DMS114 treated with DMSO at 0.1 percent for 48 hours (cell line): ENCODE results near the gene CSHL1.

ENCODE experiments used
- DNase-seq: peaks from one replicate; lab custom pipeline; 2025; ENCODE audit not compliant: unreplicated experiment; lab: John Stamatoyannopoulos, UW

Gene CSHL1

DNA sequence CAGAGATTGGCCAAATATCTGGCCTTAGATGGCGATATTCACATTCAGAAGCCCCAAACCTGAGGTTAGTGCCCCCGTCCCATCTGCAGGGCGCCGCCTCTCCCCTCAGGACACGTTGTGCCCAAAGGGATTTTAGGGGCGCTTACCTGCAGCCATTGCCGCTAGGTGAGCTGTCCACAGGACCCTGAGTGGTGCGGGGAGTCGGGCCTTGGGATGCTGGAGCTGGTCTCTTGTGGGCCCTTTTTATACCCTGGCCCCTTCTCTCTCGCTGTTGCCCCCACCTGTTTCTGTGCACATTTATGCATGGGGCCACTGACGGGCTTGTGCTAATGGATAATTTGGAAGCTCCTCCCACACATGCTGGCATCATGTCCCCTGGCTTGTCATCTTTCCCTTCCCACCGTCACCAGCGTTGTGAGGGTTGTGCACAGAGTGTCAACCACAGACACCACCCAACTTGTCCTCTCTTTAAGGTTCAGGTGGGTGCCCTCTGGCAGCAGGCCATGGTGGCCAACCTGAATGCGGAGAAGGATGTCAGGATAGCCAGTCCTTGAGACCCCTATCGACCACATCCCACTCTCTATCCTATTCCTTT lies at the start of gene CSHL1:
TSS of gene CSHL1 (minus strand) at position 218 of the 595 bp plus-strand sequence. CDS start at position 156, 62 bp downstream.
- no peak for DNase-seq

DNA sequence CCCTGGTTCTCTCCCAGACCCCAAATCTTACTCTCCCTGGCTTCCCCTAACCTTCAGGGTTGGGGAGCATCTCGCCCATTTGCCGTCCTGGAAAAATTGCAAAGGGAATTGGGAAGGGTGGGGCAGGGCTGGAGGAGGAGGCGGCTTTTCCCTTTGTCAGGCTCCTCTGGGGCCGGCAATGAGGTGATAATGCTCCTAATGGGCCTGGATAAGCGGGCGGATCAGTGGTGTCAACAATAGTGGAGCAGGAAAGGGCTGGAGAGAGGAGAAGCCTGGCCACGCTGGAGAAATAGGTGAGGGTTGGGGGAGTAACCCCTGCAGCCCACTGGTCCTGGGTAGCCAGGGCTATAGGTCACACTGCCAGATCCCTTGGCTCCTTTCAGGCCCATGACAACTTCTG lies 49.4 kb upstream of the CSHL1 start:
- no peak for DNase-seq

DNA sequence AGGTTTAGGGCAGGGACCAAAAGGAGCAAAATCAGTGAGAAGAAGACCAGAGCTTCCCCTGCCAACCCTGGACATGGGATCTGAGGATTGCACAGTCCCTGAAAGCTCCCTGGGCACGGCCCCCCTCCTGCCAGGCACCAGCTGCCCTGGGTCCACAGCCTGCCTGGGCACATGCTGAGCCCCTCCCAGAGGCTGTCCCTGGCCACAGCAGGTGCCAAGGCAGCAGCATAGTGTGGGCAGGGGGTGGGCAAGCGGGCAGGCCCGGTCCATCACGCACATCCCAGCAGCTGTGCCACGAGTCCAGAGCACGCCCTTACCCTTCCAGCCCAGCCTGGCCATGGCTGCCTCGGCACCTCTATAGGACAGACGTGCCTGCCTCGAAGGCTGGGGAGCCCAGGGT lies 48.9 kb upstream of the CSHL1 start:
- no peak for DNase-seq

DNA sequence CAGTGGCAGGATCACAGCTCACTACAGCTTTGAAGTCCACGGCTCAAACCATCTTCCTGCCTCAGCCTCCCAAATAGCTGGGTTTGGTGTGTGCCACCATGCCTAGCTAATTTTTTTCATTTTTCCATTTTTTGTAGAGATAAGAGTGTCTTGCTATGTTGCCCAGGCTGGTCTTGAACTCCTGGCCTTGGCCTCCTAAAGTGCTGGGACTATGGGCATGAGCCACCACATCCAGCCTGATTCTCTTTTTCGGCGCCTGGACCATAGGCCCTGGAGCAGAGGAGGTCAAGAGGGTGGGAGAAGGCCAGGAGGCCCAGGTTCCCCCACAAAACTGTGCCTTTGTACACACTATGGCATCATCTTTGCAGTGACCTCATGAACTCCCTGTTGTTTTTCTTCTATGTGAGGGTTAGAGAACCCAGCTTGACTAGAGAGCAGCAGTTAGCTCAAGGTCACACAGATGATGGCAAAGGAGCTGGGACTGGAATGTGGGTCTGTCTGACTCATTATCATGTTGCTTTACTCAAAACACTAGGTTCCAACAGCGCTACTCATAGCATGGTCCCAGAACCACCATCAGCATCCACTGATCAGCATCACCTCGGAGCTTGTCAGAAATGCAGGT lies 45.4 kb upstream of the CSHL1 start:
- no peak for DNase-seq

DNA sequence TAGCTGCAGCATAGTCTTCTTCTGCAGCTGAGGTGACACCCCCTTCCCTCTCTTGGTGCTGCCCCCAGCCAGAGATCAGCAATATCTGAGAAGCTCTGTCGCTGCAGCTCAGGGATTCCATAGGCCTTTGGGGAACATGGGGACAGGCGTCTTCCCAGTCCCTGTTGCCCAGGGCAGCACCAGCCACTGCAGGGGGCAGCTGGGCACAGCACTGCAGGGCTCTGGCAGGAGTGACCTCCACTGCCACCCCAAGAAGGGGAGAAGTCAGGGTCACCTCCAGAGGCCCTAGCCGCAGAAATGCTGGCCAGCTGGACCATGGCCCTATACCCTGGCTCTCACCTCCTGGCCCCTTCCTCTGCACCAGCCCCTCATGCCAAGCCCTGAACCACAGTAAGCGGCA lies 44.7 kb upstream of the CSHL1 start:
- DNase-seq = no peak

DNA sequence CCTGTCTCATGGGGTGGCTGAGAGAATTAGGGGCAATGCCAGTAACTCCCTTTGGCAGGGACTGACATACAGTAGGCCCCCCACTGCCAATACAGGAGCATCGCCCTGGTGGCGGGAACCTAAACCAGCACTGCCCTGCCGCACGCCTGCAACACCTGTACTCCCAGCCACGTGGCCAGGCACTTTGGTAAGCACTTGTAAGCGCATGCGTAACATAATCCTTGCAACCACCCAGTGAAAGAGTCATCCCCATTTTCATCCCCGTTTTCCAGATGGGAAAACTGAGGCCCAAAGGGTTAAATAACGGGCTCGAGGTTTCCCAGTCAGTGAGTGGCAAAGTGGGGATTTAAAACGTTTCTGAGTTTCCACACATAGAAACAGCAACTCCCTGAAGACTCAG lies 44.2 kb upstream of the CSHL1 start:
- no peak for DNase-seq

DNA sequence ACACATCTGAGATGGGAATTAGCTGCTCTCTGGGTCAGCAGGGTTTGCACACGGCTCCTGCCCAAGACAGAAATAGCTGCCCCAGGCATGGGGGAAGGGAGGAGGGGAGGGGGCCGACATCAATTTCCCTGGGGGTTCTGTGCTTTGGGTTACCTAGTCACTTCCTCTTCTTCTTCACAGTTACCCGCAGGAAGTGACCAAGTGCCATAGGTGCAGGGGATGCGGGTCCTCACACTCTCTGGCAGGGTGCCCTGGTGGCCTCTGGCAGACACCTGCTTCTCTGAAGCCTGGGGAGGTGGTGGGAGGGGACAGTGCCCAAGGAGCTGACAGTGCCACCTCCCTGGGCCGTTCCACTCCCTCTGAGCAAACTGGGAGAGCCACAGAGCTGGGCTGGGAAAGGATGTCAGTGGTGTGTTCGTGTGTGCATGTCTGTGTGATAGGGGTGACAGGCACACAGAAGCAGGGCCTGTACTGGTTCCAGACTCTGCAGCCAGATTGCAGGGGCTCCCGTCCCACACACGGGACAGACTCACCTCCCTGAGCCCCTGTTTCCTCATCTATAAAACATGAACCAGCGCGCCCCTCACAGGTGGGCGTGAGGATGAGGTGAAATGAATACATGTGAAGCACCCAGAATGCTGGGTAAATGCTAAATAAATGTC lies 43.5 kb upstream of the CSHL1 start:
- no peak for DNase-seq

DNA sequence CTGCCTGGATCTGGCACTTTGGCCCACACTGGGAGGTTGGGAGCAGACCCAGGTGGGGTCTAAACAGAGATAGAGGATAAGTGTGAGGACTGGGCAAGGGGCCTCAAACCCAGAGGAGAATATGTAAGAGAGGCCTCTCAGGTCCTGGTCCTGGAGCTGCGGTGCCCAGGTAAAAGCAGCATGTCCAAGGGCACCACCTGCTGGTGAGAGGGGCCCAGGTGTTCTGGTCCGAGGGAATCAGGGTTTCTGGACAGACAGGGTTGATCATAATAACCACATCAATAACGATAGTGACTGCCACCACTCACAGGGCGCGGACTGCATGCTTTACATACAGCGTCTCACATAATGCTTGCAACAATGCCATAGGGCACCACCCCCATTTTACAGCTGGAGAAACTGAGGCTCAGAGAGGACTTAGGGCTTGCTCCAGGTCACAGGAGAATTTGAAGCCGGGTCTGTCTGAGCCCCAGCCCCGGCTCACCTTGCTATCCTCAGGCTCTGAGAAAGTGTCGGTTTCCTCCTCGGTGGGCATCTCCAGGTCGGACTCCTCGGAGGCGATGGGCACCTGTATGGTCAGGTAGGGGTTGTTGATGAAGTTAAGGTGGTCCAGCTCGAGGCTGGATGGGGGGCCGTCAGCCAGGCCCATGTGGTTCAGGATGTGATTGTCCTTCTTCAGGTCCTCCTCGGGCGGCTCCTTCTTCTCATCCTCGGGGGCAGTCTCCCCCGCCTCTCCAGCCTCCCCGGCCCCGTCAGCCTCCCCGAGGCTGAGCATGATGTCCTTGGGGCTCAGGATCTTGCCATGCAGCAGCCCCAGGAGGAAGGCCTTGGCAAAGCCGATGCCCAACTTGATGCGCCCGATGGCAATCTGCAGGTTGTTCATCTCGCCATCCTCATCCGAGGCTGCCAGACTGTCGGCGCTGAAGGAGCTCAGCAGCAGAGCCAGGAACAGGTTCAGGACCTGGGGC lies 40.2 kb upstream of the CSHL1 start:
- no peak for DNase-seq

DNA sequence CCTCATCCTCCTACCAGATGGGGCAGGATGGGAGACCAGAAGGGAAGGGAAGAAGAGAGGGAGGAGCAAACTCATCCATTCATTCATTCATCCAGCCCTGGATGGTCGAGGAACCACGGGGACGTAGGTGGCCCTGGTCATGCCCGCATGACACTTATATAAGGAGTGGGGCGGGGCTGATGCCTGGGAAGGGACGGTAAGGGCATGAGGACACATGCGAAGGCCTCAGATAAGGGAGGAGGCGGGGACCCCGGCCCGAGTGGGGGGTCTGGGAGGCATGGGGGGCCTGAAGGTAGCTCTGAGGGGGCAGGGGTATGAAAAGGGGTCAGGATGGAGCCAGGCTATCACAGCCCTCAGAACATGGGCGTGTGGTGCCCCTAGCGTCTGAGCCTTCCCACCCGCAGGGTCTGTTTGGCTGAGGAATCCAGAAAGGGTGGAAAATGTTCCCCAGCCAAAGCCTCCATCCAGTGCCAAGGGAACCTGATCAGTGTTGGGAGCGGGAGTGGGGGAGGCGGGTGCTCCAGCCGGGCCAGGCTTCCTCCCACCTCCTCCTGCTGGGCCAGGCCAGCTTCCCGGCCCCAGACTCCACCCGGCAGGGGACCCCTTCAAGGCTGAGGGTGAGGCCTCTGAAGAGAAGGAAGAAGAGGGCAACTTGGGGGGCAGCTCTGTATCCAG lies 38.7 kb upstream of the CSHL1 start:
- DNase-seq = no peak

DNA sequence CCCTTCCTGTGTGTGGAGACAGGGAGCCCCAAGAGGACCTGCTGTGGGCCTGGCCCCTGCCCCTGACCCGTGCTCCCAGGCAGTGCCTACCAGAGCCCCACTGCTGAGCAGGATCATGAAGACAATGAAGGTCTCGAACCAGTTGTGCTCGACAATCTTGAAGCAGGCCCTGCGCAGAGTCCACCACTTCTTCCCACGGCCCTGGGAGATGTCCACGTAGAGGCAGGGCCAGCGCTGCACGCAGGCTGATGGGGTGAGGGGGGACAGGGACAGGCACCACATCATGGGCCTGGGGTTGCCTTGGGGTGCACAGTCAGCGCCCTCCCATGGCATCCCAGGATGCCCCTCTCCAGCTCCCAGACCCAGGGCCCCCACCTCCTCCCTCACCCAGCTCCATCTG lies 37.5 kb upstream of the CSHL1 start:
- no peak for DNase-seq

DNA sequence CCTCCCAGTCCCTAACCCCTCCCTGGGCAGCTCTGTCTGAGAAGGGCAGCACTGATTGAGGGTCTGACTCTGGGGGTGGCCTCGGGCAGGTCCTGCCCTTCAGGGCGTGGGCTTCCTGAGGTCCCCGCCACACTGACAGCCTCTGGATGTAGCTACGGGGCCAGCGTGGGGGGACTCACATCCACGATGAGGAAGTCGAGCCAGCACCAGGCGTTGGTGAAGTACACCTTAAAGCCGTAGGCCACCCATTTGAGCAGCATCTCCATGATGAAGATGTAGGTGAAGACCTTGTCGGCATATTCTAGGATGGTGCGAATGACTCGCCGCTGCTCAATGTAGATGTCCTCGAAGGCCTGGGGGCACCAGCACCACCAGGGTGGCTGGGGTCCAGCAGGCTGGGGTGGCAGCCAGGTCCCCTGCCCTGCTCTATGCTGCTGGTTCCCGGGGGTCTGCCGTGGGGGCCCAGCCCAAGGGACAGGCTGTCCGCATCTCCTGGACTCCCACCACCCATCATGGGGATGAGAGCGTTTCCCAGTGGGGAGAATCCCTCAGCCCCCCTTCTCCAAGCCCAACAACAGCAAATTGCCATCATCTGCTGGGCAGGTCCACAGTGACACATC lies 36.8 kb upstream of the CSHL1 start:
- DNase-seq = no peak

DNA sequence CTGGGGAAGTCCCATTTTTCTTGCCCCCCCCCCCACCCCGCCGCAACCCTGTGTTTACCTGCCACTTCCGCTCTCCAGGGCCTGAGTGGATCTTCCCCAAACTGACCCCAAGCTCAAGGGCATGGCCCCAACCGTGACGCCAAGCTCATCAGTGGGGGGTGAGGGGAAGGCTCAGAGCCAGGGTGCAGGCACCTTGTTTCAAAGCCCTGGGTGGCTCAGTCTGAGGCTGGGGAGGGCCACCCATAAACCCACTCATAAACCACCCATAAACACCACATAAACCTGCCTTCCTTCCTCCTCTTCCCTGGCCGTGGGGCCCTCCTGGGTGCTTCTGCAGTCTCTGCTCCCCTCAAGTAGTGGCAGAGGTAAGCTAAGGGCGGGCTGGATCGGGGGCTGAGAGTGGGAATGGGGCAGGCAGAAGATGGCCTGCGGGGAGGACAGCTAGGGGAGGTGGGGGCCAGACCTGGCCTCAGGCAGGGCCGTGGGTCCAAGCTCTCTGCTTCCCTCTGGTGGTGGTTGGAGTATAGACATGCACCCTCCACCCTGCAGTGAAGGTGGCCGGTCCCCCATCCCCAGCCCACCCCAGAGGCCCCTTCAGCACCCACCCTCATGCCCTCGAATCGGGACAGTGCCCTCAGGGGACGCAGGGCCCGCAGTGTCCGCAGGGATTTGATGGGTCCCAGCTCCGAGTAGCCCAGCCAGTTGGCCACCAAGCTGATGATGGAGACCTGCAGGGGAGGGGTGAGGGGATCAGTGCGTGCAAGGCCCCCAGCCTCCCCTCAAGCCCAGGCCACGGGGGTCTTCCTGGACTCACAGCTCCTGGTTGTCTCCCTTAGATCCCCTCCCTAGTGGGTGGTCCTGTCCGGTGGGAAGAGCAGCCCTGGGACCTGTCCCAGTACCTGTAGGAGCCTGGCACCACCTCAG lies 35.6 kb upstream of the CSHL1 start:
- DNase-seq = peak; percentile 8

DNA sequence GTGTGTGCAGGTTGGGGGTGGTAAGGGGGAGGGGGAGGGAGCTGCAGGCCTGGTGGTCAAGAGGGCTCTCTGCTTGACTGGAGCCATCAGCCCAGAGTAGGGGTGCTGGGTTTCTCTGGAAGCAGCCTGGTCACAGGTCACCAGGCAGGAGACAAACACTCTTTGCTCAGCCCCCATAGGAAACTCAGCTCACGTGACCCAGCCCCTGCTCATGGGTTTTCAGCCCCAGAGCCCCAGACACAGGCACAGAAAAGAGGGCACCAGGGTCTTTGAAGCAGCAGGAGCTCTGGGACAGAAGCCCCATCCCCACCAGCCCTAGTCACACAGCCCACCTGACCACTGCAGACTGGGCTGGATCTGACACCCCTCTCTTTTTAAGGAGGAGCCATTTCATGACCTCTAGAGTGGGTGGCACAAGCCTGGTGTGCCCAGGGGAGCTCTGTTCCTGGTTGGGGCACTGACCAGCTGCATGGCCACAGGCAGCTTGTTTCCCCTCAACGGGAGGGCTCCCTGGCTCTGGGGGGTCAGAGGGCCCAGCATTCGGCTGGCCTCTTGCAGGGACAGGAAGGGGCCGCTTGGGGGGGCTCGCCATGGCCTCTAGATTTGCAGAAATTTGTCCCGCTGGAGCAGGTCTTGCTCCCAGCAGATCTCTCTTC lies 34.9 kb upstream of the CSHL1 start:
- DNase-seq = no peak

DNA sequence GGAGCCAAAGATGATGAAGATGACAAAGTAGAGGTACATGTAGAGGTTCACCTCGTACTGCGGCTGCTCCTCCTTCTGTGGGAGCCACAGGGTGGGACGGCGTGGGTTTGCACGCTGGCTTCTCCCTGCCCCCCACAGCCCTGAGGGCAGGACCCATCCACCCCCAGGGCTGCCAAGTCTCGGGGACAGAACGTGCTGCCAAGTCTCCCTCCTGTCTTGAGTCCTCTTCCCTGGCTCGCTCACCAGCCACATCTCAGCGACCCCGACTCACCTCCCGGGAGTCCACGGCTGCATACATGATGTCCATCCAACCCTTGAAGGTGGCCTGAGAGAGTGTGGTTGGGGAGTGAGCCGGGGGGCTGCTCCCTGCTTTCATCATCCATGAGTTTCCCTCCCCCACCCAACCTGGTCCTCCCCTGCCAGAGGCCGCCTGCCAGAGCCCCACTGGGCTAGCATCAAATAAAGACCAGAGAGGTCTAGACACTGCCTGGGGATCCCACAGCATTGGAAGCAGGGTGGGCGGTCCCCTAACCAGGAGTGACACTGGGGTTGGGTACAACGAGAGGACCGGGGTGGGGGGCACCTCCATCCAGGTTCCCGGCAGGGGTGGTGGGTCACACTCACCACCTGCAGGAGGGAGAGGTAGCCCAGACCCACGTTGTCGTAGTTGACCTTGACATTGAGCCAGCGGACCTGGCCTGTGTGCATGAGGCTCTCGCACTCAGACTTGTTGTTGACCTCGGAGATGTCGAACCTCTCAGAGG lies 33.9 kb upstream of the CSHL1 start:
- DNase-seq = no peak

DNA sequence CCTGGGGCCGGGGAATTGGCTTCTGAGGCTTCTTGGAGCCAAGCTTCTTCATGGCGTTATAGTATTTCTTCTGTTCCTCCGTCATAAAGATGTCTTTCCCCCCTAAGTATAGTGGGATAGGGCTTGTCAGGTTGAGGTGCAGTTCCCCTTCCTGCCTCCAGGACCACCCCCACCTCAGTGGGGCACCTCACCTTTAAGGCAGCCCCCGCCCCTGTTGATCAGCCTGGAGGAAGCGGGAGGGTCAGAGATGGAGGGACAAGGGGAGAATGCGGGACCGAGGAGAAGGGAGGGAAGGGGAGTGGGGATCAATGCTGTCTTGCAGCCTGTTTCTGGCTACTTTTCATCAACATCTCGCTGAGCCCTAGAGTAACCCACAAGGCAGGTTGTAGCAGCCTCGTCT lies 32.7 kb upstream of the CSHL1 start:
- DNase-seq = no peak

DNA sequence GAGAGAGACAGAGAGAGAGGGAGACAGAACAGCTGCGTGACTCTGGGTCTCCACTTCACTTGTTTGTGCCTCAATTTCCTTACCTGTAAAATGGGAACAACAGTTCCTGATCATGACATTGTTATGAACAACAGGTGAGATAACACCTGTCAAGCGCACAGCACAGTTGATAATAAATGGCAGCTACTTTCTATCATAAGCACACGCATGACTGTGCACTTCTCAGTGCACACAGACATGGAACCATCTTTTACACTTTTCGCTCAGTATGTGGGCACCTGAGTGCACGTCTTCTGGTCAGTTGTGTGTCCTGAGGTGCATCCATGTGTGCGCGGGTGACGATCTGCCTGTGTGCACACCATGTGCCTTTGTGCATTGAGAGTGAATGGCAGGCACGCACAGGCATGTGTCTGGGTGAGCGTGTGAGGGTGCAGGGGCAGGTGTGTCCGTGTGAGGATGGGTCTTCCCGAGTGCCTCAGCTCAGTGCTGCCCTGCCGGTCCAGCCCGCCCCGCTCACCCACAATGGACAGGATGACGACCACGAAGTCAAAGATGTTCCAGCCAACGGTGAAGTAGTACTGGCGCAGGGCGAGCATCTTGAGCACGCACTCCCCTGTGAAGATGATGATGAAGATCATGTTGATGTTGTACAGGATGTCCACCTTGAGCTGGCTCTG lies 31.4 kb upstream of the CSHL1 start:
- DNase-seq = no peak

DNA sequence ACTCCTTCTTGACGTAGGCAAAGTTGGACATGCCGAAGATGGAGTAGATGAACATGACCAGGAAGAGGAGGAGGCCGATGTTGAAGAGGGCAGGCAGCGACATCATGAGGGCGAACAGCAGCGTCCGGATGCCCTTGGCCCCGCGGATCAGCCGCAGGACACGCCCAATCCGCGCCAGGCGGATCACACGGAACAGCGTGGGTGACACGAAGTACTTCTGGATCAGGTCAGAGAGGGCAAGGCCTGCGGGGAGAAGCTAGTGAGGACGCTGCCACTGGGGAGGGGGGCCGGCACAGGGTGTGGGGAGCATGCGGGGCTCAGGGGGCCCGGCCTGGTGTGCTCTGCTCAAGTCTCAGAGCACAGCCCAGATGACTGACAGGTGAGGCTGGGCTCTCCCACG lies 30.7 kb upstream of the CSHL1 start:
- no peak for DNase-seq

DNA sequence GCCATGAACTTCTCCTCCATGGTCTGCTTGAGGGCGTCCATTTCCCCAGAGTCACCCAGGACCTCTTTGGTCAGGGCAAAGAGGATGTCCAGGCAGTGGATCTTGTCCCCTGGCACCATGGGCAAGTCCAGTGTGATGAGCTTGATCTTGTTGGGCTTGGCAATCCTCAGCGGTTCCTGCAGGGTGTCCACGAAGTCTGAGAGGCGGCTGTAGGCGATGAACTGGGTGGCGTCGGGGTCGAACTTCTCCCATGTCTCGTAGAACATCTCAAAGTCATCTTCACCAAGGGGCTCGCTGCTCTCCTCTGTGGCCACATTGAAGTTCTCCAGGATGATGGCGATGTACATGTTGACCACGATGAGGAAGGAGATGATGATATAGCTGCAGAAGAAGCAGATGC lies 30.1 kb upstream of the CSHL1 start:
- no peak for DNase-seq
